Measurements from ENCODE around the gene ADAM8.

- no peak for TF ChIP-seq GATA2 (IDR thresholded peaks at IDR 0.05; ENCODE audit: low read depth, low read length)
- TF ChIP-seq GATA3 (IDR thresholded peaks at IDR 0.05; ENCODE audit: low read depth, low read length), result no peak
Observed at GRCh38 chr10:133306097-133306476, 29.4 kb upstream of the ADAM8 start.
